Immature natural killer cell (primary cell): ENCODE data around the gene TET1. TPM values are rescaled to one million over a fixed set of nuclear protein-coding genes. Genes with fewer than 3 reads are reported as not detected.
A peak's percentile ranks its signal among the peaks of the same experiment; 100 is the strongest.
"Not testable (repeated sequence)": the region's sequence is repeated elsewhere in the genome, so short reads cannot be mapped to it uniquely, and the experiment has no call there.

Source experiments
- DNase-seq, 3 donors: peaks; one replicate each; pipeline ENCODE4 v3.0.0; 2022; ENCODE audit warnings: mixed read lengths in 1 of 3
- H3K27ac Mint-ChIP-seq, 6 donors: one replicate each; pipeline ENCODE4 v1.8.0; 2020; ENCODE audit warnings: mixed read lengths in 6 of 6, mild to moderate bottlenecking in 5 of 6, inconsistent platforms in 4 of 6, moderate library complexity in 3 of 6
- H3K27me3 Mint-ChIP-seq, 3 donors: one replicate each; pipeline ENCODE4 v1.8.0; 2020 to 2021; ENCODE audit warnings: low read depth in 3 of 3, mild to moderate bottlenecking in 3 of 3, mixed read lengths in 3 of 3, moderate library complexity in 3 of 3, inconsistent platforms in 1 of 3
- H3K36me3 Mint-ChIP-seq, 3 donors: one replicate each; pipeline ENCODE4 v1.8.0; 2020; ENCODE audit warnings: mixed read lengths in 3 of 3, inconsistent platforms in 2 of 3, mild to moderate bottlenecking in 2 of 3
- H3K4me1 Mint-ChIP-seq, 2 donors: one replicate each; pipeline ENCODE4 v1.8.0; 2020; ENCODE audit warnings: inconsistent platforms in 2 of 2, mild to moderate bottlenecking in 2 of 2, mixed read lengths in 2 of 2, moderate library complexity in 1 of 2
- H3K4me3 Mint-ChIP-seq, 5 donors: one replicate each; pipeline ENCODE4 v1.8.0; 2020; ENCODE audit warnings: mild to moderate bottlenecking in 5 of 5, mixed read lengths in 5 of 5, inconsistent platforms in 3 of 5, moderate library complexity in 3 of 5
- H3K9me3 Mint-ChIP-seq, 6 donors: one replicate each; pipeline ENCODE4 v1.8.0; 2020; ENCODE audit warnings: mild to moderate bottlenecking in 6 of 6, mixed read lengths in 6 of 6, inconsistent platforms in 4 of 6, moderate library complexity in 3 of 6
- polyA plus RNA-seq, 3 donors: library from polyadenylated mRNA; unstranded; fragments of 300-500 nt; fragmentation: Illumina TruSeq; gene quantifications; one replicate each; pipeline ENCODE4 v1.2.3, GENCODE V29; 2021

Gene TET1
- polyA plus RNA-seq, 3 donors from 2014 or later = 0.40 to 1.5 TPM; not detected in 1

GRCh38 chr10:68720793-68721672 lies 160.9 kb downstream of the TET1 start, which contains the start of gene CCAR1:
Gene CCAR1, plus strand, starts transcription at chr10:68721239. Its CDS starts 1,266 bp downstream, at chr10:68722505.
- Mint-ChIP-seq H3K4me1 (peaks cover 20 to 22% of the 10 kb centered on the region in 2 donors), H3K27me3 (peaks cover 5 to 9% (median 8%) of the 10 kb centered on the region in 3 donors), H3K36me3 (peaks cover 0 to 15% (median 2%) of the 10 kb centered on the region in 3 donors), H3K9me3 (no peaks in the 10 kb centered on the region), H3K27ac (peak within 1 kb of the TSS; percentile 93 to 98 (median 98)), H3K4me3 (peak within 1 kb of the TSS; percentile 95 to 99 (median 96))
- peak; percentile 95 to 97 (median 96) for DNase-seq

- Mint-ChIP-seq H3K9me3 (no peaks in the 10 kb centered on the region), H3K27ac (peak overlapping the region; percentile 84 to 98 (median 93)), H3K27me3 (peaks cover 5 to 9% (median 8%) of the 10 kb centered on the region in 3 donors), H3K4me1 (peaks cover 20 to 22% of the 10 kb centered on the region in 2 donors), H3K36me3 (peaks cover 0 to 21% (median 2%) of the 10 kb centered on the region in 3 donors), H3K4me3 (peak overlapping the region; percentile 86 to 99 (median 96))
- peak; percentile 39 to 44 (median 44) for DNase-seq
Measured at GRCh38 chr10:68721673-68722335, 161.7 kb downstream of the TET1 start.

- Mint-ChIP-seq H3K4me1 (peaks cover 19 to 27% of the 10 kb centered on the region in 2 donors), H3K27ac (no peak overlapping the region)
Measured at GRCh38 chr10:68725016-68725415, 164.9 kb downstream of the TET1 start.

GRCh38 chr10:68727146-68727545 lies 167.0 kb downstream of the TET1 start:
- DNase-seq = no peak
- Mint-ChIP-seq H3K27me3 (no peaks in the 10 kb centered on the region), H3K9me3 (no peaks in the 10 kb centered on the region), H3K4me1 (peaks cover 8 to 19% of the 10 kb centered on the region in 2 donors), H3K27ac (no peak overlapping the region), H3K36me3 (peaks cover 2 to 32% (median 7%) of the 10 kb centered on the region in 3 donors), H3K4me3 (no peak overlapping the region)

More at GRCh38 chr10:68725016-68725415, 164.9 kb downstream of the TET1 start:
- no peaks in the 10 kb centered on the region for H3K9me3 Mint-ChIP-seq
- no peak overlapping the region for H3K4me3 Mint-ChIP-seq
- H3K36me3 Mint-ChIP-seq = peaks cover 2 to 30% (median 3%) of the 10 kb centered on the region in 3 donors
- H3K27me3 Mint-ChIP-seq = peaks cover 5 to 9% (median 8%) of the 10 kb centered on the region in 3 donors
- no peak for DNase-seq

DNA sequence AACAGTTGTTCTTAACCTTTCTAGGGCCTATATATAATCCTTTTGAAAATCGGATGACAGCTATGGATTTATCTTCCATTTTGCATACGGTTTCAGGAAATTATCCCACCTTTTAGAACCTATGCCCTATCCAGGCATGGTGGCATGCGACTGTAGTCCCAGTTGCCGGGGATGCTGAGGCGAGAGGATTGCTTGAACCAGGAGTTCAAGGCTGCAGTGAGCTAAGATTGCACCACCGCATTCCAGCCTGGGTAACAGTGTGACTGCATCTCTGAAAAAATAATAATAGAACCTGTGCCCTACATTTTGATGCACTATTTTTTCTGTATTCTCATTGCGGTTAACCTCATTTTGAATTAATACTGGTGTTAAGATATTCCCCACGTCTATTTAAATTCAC lies 172.5 kb downstream of the TET1 start:
- Mint-ChIP-seq H3K27me3 (peaks cover 0 to 2% (median 0%) of the 10 kb centered on the region in 3 donors), H3K36me3 (peaks cover 5 to 28% (median 17%) of the 10 kb centered on the region in 3 donors), H3K4me1 (peaks cover 4 to 17% of the 10 kb centered on the region in 2 donors), H3K27ac (peak overlapping the region in 1 of 6 donors; percentile 39), H3K4me3 (no peak overlapping the region), H3K9me3 (no peaks in the 10 kb centered on the region)
- no peak for DNase-seq

GRCh38 chr10:68734349-68734748 lies 174.2 kb downstream of the TET1 start:
- peaks cover 0 to 2% (median 0%) of the 10 kb centered on the region in 3 donors for H3K27me3 Mint-ChIP-seq
- H3K4me3 Mint-ChIP-seq = no peak overlapping the region
- no peak for DNase-seq
- peaks cover 4 to 11% of the 10 kb centered on the region in 2 donors for H3K4me1 Mint-ChIP-seq
- H3K9me3 Mint-ChIP-seq = no peaks in the 10 kb centered on the region
- no peak overlapping the region for H3K27ac Mint-ChIP-seq
- peaks cover 5 to 28% (median 14%) of the 10 kb centered on the region in 3 donors for H3K36me3 Mint-ChIP-seq

GRCh38 chr10:68735119-68735518 lies 175.0 kb downstream of the TET1 start:
- no peak for DNase-seq
- Mint-ChIP-seq H3K4me3 (no peak overlapping the region), H3K36me3 (peaks cover 5 to 31% (median 14%) of the 10 kb centered on the region in 3 donors), H3K27me3 (peaks cover 0 to 2% (median 0%) of the 10 kb centered on the region in 3 donors), H3K9me3 (no peaks in the 10 kb centered on the region), H3K27ac (peak overlapping the region in 1 of 6 donors; percentile 7), H3K4me1 (peaks cover 4 to 11% of the 10 kb centered on the region in 2 donors)

DNA sequence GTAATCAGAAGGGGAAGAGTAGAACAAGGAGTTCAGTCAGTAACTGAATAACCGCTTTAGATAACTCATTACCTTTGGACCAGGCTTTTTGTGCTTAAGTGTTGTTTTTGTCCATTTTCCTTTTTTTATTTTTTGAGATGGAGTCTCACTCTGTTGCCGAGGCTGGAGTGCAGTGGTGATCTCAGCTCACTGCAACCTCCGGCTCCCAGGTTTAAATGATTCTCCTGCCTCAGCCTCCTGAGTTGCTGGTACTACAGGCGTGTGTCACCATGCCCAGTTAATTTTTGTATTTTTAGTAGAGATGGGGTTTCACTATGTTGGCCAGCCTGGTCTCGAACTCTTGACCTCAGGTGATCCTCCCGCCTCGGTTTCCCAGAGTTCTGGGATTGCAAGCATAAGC lies 175.6 kb downstream of the TET1 start:
- Mint-ChIP-seq H3K4me1 (peaks cover 4 to 10% of the 10 kb centered on the region in 2 donors), H3K27ac (peak overlapping the region in 3 of 6 donors; percentile 28 to 45 (median 34))
- not testable (repeated sequence) for H3K9me3 Mint-ChIP-seq

DNA sequence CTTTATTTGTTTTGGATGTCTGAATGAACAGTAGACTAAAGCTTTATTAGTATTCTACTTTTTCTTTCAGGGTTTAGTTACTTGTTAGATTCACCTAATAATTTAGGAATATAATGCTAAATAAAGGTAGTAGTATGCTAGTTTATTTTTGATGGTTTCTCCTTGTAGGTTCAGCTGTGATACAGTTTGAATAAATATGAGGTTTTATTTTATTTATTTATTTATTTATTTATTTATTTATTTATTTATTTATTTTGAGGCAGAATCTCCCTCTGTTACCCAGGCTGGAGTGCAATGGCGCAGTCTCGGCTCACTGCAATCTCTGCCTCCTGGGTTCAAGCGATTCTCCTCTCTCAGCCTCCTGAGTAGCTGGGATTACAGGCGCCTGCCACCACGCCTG lies 180.5 kb downstream of the TET1 start:
- DNase-seq, H3K4me1 Mint-ChIP-seq, H3K27me3 Mint-ChIP-seq, H3K4me3 Mint-ChIP-seq, H3K27ac Mint-ChIP-seq, H3K9me3 Mint-ChIP-seq: not testable (repeated sequence)
- H3K36me3 Mint-ChIP-seq = peaks cover 5 to 33% (median 10%) of the 10 kb centered on the region in 3 donors

More for the DNA sequence above, 175.6 kb downstream of the TET1 start:
- H3K4me3 Mint-ChIP-seq, H3K27me3 Mint-ChIP-seq, DNase-seq: not testable (repeated sequence)
- H3K36me3 Mint-ChIP-seq = peaks cover 5 to 33% (median 14%) of the 10 kb centered on the region in 3 donors

GRCh38 chr10:68742397-68742796 lies 182.3 kb downstream of the TET1 start:
- Mint-ChIP-seq H3K27me3 (peaks cover 0 to 1% (median 0%) of the 10 kb centered on the region in 3 donors), H3K4me3 (no peak overlapping the region), H3K4me1 (no peaks in the 10 kb centered on the region), H3K27ac (no peak overlapping the region), H3K36me3 (peaks cover 0 to 27% (median 4%) of the 10 kb centered on the region in 3 donors), H3K9me3 (no peaks in the 10 kb centered on the region)
- DNase-seq = no peak

Other genes starting within 250 kb of the TET1 start
- gene HNRNPH3, start 228.3 kb upstream of the TET1 start, polyA plus RNA-seq = 100 to 1,000 TPM in 1 of 3 donors, 10 to 100 TPM in 2; 71.7 to 107 (median 85.5) TPM
- gene PBLD, start 227.4 kb upstream of the TET1 start, polyA plus RNA-seq = 1 to 10 TPM; 1.3 to 2.6 (median 1.5) TPM
- 1 to 10 TPM; 3.3 to 8.2 (median 5.5) TPM for gene RUFY2, start 153.1 kb upstream of the TET1 start, polyA plus RNA-seq
- under 1 TPM in 2 of 3 donors, not detected in 1; 0.21 to 0.94 TPM for gene DNA2, start 88.4 kb upstream of the TET1 start, polyA plus RNA-seq
- 10 to 100 TPM in 1 of 3 donors, 1 to 10 TPM in 2; 6.4 to 13.0 (median 6.7) TPM for gene SLC25A16, start 32.8 kb upstream of the TET1 start, polyA plus RNA-seq
- 10 to 100 TPM in 2 of 3 donors, 1 to 10 TPM in 1; 8.5 to 51.6 (median 14.8) TPM for gene CCAR1, start 160.9 kb downstream of the TET1 start, polyA plus RNA-seq